ENCODE results near the gene CASKIN1. TPM values are rescaled to one million over a fixed set of nuclear protein-coding genes. Genes with fewer than 3 reads are reported as not detected.

The CASKIN1 gene
- total and polyA plus RNA-seq, 10 of the 15 experiments (the other 5 are each of a cell fraction or from before 2014, with no cell fraction given), result 0.03 to 0.33 (median 0.11) TPM; not detected in 5

DNA sequence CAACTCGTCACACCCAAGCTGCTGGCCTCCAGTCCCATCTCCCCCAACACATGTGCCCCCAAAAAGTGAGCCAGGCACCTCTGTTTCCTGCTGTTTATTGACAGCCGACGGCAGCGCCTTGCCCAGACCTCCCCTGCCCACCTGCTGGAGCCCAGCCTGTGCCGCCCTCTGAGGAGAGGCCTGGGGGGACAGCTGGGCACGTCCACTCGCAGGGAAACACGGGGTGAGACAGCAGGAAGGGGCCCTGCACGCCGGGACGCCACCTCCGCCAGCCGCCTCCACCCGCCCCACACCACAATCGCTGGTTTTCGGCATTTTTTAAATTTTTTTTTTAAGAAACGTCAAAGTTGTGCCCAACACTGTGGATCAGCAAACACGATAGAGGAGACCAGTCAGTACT lies 19.3 kb downstream of the CASKIN1 start:
- no peak for ATAC-seq
- RAD21 ChIA-PET (ENCODE audit: unreplicated experiment), result no interaction called here
- CTCF ChIA-PET, result no interaction called here
- TF ChIP-seq ZSCAN29 (IDR thresholded peaks at IDR 0.05) (no peak), FOXK2 (IDR thresholded peaks at IDR 0.05) (no peak), CREM (IDR thresholded peaks at IDR 0.05; ENCODE audit: low read depth) (no peak), ATF7 (IDR thresholded peaks at IDR 0.05; ENCODE audit: low read depth) (no peak), RAD51 (IDR thresholded peaks at IDR 0.05) (no peak), CEBPB (IDR thresholded peaks at IDR 0.05; ENCODE audit: borderline replicate concordance in 1 of 2, low read depth in 2 of 2, low read length in 2 of 2) (no peak), TCF7 (IDR thresholded peaks at IDR 0.05; ENCODE audit: borderline replicate concordance) (no peak), CUX1 (IDR thresholded peaks at IDR 0.05; ENCODE audit: insufficient replicate concordance, low read depth, low read length) (no peak), SRF (IDR thresholded peaks at IDR 0.05; ENCODE audit: low read depth in 2 of 2, low read length in 2 of 2) (no peak), NFYA (IDR thresholded peaks at IDR 0.05; ENCODE audit: borderline replicate concordance, low read depth, low read length) (no peak), SUZ12 (IDR thresholded peaks at IDR 0.05; ENCODE audit: unreplicated experiment) (no peak), CHD4 (IDR thresholded peaks at IDR 0.05) (no peak), NFXL1 (IDR thresholded peaks at IDR 0.05; ENCODE audit: borderline replicate concordance) (no peak), USF2 (IDR thresholded peaks at IDR 0.05; ENCODE audit: borderline replicate concordance, low read depth, low read length) (no peak)
- TF ChIP-seq, protein P1, sequence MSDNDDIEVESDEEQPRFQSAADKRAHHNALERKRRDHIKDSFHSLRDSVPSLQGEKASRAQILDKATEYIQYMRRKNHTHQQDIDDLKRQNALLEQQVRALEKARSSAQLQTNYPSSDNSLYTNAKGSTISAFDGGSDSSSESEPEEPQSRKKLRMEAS (IDR thresholded peaks at IDR 0.05; ENCODE audit: low read depth, low read length), result no peak
- TF ChIP-seq, protein P2, sequence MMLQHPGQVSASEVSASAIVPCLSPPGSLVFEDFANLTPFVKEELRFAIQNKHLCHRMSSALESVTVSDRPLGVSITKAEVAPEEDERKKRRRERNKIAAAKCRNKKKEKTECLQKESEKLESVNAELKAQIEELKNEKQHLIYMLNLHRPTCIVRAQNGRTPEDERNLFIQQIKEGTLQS (IDR thresholded peaks at IDR 0.05; ENCODE audit: borderline replicate concordance, extremely low read depth, low read depth, low read length), result no peak
- TF ChIP-seq, protein P3, sequence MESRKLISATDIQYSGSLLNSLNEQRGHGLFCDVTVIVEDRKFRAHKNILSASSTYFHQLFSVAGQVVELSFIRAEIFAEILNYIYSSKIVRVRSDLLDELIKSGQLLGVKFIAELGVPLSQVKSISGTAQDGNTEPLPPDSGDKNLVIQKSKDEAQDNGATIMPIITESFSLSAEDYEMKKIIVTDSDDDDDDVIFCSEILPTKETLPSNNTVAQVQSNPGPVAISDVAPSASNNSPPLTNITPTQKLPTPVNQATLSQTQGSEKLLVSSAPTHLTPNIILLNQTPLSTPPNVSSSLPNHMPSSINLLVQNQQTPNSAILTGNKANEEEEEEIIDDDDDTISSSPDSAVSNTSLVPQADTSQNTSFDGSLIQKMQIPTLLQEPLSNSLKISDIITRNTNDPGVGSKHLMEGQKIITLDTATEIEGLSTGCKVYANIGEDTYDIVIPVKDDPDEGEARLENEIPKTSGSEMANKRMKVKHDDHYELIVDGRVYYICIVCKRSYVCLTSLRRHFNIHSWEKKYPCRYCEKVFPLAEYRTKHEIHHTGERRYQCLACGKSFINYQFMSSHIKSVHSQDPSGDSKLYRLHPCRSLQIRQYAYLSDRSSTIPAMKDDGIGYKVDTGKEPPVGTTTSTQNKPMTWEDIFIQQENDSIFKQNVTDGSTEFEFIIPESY (IDR thresholded peaks at IDR 0.05), result no peak

More for the DNA sequence above, 19.3 kb downstream of the CASKIN1 start:
- Histone ChIP-seq H3K27ac (ENCODE audit: control insufficient read depth, insufficient read depth) (no peak overlapping the region), H3K9me3 (replicated peaks; ENCODE audit: control insufficient read depth, insufficient read depth, low read length) (no peaks in the 10 kb centered on the region), H3K4me1 (ENCODE audit: control insufficient read depth, insufficient read depth, low read length) (no peaks in the 10 kb centered on the region), H3K79me2 (ENCODE audit: control insufficient read depth, insufficient read depth, low read length) (no peaks in the 10 kb centered on the region), H3K36me3 (ENCODE audit: control insufficient read depth in 2 of 2, insufficient read depth in 2 of 2, low read length in 1 of 2) (peaks cover 7% of the 10 kb centered on the region in 2 experiments; a peak in 3 of 4 replicates), H4K20me1 (ENCODE audit: control insufficient read depth, insufficient read depth) (no peaks in the 10 kb centered on the region), H2AFZ (ENCODE audit: control insufficient read depth, low read depth, low read length) (no peak overlapping the region), H3K27me3 (replicated peaks in 1 of 2; ENCODE audit: control insufficient read depth in 2 of 2, insufficient read depth in 2 of 2, low read length in 1 of 2) (no peaks in the 10 kb centered on the region), H3K4me2 (ENCODE audit: control insufficient read depth, insufficient read depth) (no peak overlapping the region), H3K4me3 (no peak overlapping the region), H3K9ac (ENCODE audit: control insufficient read depth, insufficient read depth, low read length) (no peak overlapping the region)
- 85% methylated on average over 17 of the region's 18 CpGs for WGBS (ENCODE audit: insufficient coverage, insufficient replicate concordance, low lambda C conversion rate, missing lambda C conversion rate)
- DNase-seq (ENCODE audit: low read depth, low spot score) (no peak), FAIRE-seq (no peak)
- SMC1A ChIA-PET (ENCODE audit: uncharacterized antibody, unreplicated experiment), result no interaction called here
- intact Hi-C loops (cut with micrococcal nuclease; ENCODE audit: unreplicated experiment), result no loop called here
- no TSS peak for BruUV-seq (replicated peaks)
- POLR2A ChIA-PET, result no interaction called here
- in situ Hi-C loops (cut with MboI), result no loop called here
